GM21576 (cell line): Measurements from ENCODE around the gene CHRNE.
"Not testable (repeated sequence)": the region's sequence is repeated elsewhere in the genome, so short reads cannot be mapped to it uniquely, and the experiment has no call there.

Experiments used
- ATAC-seq: cut with Tn5 transposase; IDR thresholded peaks from one replicate; pipeline ENCODE4 v1.9.1; 2021; ENCODE audit warnings: mild to moderate bottlenecking, moderate library complexity; ENCODE audit not compliant: unreplicated experiment

Gene CHRNE

GRCh38 chr17:4857347-4857746, 45.6 kb downstream of the CHRNE start:
- not testable (repeated sequence) for ATAC-seq

DNA sequence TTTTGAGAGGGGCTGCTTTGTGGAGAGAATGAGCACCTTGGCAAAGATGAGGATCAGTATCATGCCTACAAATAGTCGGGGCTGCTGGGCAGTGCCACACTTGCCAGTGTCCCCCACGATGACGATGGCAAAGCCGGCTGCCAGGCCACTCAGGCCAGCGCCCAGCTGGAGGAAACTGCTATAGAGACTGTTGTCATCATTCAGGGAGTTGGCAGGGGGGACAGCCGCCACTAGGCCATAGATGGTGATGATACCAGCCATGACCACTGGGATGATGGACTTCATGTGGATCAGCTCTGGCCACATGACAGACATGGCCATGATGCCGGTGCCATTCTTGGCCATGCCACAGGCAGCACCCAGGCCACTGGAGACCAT, 46.0 kb downstream of the CHRNE start:
- no peak for ATAC-seq

DNA sequence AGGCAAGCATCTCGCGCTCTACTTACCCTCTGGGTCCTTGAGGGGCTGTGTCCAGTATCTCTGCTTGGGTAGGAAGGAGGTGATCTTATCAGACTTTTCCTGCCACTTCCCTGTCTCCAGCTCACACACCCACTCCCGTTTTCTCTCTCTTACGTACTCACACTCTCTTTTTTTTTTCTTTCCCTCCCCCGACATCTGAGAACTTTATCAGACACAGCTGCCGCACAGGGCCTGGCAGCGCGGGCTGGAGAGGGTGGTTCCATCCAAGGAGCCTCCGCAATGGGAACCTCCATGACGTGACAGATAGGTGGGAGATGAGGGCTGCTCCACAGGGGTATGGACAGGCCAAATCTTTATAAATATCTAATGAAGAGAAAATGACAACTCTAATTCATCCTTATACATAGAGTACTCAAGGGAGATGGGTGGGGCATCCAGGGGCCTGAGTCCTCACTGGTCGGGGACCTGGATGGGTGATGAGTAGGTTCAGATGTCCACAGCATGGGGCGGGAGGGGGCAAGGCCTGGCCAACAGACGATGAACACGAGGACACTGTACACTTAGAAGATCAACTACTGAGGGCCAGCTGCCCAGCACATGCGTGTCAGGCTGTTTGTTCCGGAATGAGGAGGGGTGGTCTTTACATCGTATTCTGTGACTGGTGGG, 46.5 kb downstream of the CHRNE start:
- ATAC-seq = no peak

- ATAC-seq = no peak
These were observed 48.7 kb downstream of the CHRNE start for GRCh38 chr17:4854111-4854681.

DNA sequence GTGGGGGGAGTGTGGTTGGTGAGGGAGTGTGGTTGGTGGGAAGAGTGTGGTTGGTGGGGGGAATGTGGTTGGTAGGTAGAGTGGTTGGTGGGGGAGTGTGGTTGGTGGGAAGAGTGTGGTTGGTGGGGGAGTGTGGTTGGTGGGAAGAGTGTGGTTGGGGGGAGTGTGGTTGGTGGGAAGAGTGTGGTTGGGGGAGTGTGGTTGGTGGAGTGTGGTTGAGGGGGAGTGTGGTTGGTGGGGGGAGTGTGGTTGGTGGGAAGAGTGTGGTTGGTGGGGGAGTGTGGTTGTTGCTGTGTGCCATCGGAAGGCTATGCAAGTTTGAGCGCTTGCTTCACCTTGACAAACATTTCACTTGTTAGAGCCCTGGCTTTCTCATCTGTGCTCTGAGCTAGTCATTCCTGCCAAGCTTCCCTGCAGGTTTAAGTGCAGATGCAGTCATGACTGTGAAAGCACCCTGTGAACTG, 49.7 kb downstream of the CHRNE start:
- ATAC-seq = no peak

- no peak for ATAC-seq
These were observed 50.2 kb downstream of the CHRNE start for GRCh38 chr17:4852567-4853207.

DNA sequence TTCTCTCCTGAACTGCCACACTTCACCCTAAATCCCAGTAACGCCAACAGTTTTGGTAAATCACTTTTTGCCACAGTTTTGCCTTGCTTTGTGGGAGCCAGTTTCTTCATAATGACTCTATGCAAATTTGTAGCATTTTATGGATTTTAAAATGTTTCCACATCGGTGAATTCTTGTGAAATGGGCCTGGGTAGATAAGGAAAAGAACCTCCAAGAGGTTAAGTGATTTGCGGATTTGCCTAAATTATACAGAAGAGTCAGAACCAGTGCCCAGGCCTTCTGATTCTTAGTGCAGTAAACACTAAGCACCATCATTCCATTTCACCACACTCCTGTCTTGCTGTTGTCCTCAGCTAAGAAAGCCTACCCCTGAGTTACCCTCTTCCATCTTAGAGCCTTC, 51.8 kb downstream of the CHRNE start:
- no peak for ATAC-seq

GRCh38 chr17:4850246-4850645, 52.7 kb downstream of the CHRNE start:
- ATAC-seq = no peak

GRCh38 chr17:4849011-4849536, 53.8 kb downstream of the CHRNE start:
- no peak for ATAC-seq
